Nucleus accumbens (tissue), 56 donors: ENCODE data around the gene CD3E.

Experiments
- DNase-seq, 56 donors: peaks; one replicate each; lab custom pipeline; 2025; lab: John Stamatoyannopoulos, UW

The CD3E gene

DNA sequence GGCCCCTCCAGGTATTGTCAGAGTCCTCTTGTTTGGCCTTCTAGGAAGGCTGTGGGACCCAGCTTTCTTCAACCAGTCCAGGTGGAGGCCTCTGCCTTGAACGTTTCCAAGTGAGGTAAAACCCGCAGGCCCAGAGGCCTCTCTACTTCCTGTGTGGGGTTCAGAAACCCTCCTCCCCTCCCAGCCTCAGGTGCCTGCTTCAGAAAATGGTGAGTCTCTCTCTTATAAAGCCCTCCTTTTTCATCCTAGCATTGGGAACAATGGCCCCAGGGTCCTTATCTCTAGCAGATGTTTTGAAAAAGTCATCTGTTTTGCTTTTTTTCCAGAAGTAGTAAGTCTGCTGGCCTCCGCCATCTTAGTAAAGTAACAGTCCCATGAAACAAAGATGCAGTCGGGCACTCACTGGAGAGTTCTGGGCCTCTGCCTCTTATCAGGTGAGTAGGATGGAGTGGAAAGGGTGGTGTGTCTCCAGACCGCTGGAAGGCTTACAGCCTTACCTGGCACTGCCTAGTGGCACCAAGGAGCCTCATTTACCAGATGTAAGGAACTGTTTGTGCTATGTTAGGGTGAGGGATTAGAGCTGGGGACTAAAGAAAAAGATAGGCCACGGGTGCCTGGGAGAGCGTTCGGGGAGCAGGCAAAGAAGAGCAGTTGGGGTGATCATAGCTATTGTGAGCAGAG lies at the start of gene CD3E:
Gene CD3E, plus strand, starts transcription at position 163 of the 681 bp plus-strand sequence. Its CDS starts 223 bp downstream, at position 386.
- DNase-seq, result no peak

- no peak for DNase-seq
Measured at GRCh38 chr11:118258410-118258809, 46.1 kb upstream of the CD3E start.

DNA sequence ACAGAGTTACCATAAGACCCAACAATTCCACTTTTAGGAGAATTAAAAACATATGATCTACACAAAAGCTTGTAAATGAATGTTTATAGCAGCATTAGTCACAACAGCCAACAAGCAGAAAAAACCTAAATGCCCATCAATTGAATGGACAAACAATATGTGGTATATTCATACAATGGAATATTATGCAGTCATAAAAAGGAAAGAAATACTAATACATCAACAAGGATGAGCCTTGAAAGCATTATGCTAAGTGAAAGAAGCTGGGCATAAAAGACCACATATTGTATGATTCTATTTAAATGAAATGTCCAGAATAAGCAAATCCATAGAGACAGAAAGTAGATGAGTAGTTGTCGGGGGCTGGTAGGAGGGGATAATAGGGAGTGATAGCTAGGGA lies 45.4 kb upstream of the CD3E start:
- DNase-seq, result no peak

DNA sequence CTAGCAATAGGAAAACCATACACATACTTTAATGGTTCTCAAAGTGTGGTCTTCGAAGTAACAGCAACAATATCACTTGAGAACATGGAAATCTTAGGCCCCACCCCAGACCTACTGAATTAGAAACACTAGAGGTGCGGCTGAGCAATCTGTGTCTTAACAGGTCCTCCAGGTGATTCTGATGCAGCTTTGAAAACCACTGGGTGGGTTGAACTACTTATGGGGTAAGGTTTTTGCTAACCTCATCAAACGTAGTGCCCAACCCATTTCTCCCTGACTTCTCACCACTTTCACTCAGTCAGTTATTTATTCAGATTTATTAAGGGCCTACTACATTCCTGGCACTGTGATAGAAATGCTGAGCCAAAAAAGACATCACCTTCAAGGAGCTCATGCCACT lies 44.2 kb upstream of the CD3E start:
- no peak for DNase-seq

GRCh38 chr11:118263112-118263511 lies 41.4 kb upstream of the CD3E start:
- no peak for DNase-seq

- no peak for DNase-seq
Measured at GRCh38 chr11:118263695-118264568, 40.6 kb upstream of the CD3E start, which contains the start of gene MPZL2. MPZL2 (minus strand) TSS chr11:118264297; CDS start chr11:118264153, 144 bp downstream.

DNA sequence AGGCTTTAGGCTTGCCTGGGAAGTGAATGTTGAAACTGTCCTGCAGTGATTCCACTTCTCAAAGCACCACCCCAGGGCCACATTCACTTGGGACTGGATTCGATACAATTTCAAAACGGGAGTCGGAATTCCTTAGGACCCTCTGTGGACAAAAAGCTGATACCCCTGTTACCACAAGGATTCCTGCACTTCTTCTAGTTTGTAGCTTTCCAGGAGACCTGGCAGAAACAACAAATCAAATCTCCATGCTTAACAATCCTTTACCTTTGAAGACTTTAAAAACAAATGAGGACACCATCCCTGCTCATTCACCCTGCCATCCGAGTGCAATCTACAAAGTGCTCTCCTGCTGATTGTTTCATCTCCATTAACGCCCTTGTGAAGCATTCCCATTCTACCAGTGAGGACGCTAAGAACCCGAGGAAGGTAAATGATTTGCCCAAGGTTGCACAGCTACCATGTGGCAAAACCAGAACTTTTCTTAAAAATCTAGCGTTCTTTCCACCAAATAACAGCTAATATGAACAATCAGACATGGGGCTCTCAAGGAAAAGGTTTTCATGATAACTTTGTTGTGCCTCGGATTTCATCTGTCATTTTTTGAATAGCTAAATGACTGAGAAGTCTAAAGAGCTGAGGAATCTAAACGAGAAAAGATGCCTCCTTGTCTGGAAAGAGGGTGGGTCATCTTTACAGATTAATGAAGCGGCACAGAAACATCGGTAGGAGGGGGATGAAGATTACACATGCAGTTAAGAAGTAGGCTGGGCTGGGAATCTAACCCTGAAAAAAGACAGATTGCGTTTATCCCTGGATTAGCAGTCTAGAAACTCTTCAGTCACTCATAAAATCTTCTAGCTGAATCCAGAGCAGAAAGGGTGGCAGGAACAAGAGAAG lies 39.7 kb upstream of the CD3E start:
- DNase-seq, result no peak

GRCh38 chr11:118265954-118266353 lies 38.6 kb upstream of the CD3E start:
- DNase-seq, result no peak

DNA sequence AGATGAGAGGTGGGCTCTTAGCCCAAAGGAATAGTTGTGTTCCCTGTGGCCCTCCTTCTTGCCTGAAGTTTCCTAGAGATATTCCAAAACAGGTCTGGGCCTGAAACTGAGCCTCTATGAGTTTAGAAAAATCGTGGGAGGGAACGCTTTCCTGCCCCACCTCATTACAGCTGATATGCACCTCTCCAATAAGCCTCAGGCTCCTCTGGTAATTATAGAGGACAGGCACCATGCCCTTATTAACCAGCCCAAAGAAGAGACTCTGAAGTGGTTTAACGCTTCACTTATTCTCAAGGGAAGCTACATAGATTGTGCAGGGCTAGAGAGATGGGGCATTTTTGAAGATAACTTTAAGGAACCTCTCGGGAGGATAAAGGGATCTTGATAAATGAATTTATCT lies 37.0 kb upstream of the CD3E start:
- no peak for DNase-seq

DNA sequence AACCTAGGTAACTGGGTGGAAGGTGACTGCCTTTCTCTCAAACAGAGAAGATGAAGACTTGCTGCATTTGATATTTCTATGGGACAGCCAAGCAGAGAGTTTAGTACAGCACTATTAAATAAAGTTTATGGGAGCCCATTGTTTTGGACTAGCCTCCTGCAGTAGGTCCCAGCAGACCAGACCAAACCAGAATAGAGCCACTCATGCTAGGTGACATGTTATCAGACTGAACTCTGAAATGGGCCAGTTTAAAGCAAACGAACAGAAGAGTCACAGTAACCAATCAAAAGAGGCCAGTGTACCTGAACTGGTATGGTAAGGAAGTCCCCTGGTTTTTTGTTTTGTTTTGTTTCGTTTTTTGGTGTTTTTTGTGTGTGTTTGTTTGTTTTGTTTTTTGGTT lies 32.5 kb upstream of the CD3E start:
- no peak for DNase-seq

GRCh38 chr11:118274186-118274585 lies 30.3 kb upstream of the CD3E start:
- no peak for DNase-seq

GRCh38 chr11:118275176-118275575 lies 29.4 kb upstream of the CD3E start:
- no peak for DNase-seq

GRCh38 chr11:118276422-118276821 lies 28.1 kb upstream of the CD3E start:
- no peak for DNase-seq

DNA sequence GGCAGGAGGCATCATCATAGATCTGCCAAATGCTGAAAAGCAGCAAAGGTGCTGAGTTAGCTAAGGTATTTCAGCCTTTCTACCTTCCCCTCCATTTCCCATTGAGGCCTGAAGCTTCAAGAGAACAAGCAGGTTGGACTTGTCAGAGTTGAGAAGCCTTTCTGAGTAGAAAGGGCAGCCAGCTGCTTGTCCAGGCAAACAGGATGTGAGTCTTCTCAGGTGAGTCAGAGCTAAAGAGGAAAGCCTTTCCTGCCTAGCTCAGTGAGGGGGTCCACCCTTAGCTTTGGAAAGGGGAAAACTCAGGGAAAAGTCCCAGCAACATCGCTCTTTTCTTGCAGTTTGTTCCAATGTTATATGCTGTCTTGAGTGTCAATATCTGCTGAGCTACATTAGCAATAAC lies 27.2 kb upstream of the CD3E start:
- no peak for DNase-seq

- no peak for DNase-seq
Measured at GRCh38 chr11:118281284-118281683, 23.2 kb upstream of the CD3E start.

GRCh38 chr11:118282606-118283005 lies 21.9 kb upstream of the CD3E start:
- no peak for DNase-seq

DNA sequence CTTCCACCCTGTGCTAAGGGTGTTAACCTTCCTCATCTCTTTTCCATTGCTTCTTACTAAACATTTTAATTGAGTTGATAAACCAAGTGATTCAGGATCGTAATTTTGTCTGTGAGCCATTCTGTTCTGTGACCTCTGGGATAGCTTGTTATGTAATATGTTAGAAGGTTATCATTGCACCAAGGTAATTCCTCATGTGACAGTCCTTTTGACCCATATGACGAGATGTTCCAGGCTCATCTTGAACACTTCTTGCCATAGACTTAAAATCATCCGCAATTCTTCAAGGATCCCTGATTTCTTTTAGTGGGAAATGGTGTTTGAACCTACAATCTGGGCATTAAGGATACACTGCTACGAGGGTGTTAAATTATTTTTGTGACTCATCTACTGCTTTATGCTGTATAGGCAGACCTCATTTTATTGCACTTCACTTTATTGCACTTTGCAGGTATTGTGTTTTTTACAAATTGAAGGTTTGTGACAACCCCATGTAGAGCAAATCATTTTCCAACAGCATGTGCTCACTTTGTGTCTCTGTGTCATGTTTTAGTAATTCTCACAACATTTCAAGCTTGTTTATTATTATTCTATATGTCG lies 21.4 kb upstream of the CD3E start:
- DNase-seq, result no peak

GRCh38 chr11:118283756-118284350 lies 20.7 kb upstream of the CD3E start:
- no peak for DNase-seq

DNA sequence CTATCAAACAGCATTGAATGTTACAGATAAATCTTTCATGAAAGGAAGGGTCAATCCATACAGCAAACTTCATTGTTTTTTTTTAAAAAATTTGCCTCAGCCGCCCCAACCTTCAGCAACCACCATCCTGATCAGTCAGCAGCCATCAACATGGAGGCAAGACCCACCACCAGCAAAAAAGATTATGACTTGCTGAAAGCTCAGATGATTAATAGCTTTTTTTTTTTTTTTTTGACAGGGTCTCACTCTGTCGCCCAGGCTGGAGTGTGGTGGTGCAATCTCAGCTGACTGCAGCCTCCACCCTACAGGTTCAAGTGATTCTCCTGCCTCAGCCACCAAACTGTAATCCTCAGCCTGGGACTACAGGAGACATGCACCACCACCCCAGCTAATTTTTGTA lies 18.0 kb upstream of the CD3E start:
- no peak for DNase-seq

- DNase-seq, result no peak
Measured at GRCh38 chr11:118287006-118287405, 17.5 kb upstream of the CD3E start.
